OCI-LY1 (cell line): ENCODE results near the gene BDNF.

ENCODE experiments used
- H2AFZ ChIP-seq: fragments of 200-600 bp; sonication (generic), shearing (Covaris generic); 2 replicates; pipeline ENCODE4 v1.6.0; 2014; ENCODE audit warnings: antibody characterized with exemption, mild to moderate bottlenecking, low read length
- H3F3A ChIP-seq: fragments of 200-600 bp; sonication (generic), shearing (Covaris generic); 2 replicates; pipeline ENCODE4 v1.6.0; 2014; ENCODE audit warnings: mild to moderate bottlenecking, antibody characterized with exemption, low read length, moderate library complexity; ENCODE audit not compliant: insufficient read depth
- H3K27ac ChIP-seq: fragments of 200-600 bp; sonication (generic); 2 replicates; pipeline ENCODE4 v1.5.1; 2014; ENCODE audit warnings: low read length, mixed run types, mild to moderate bottlenecking, low read depth; ENCODE audit not compliant: poor library complexity, severe bottlenecking
- H3K27me3 ChIP-seq: fragments of 200-600 bp; sonication (generic); 2 replicates; pipeline ENCODE4 v1.6.0; 2014; ENCODE audit warnings: antibody characterized with exemption, mild to moderate bottlenecking, low read length, moderate library complexity; ENCODE audit not compliant: insufficient read depth
- H3K36me3 ChIP-seq: fragments of 200-600 bp; sonication (generic); 2 replicates; pipeline ENCODE4 v1.6.1; 2014; ENCODE audit warnings: mild to moderate bottlenecking, antibody characterized with exemption, low read length, moderate library complexity, mixed read lengths; ENCODE audit not compliant: insufficient read depth
- H3K4me1 ChIP-seq: fragments of 200-600 bp; sonication (generic); 2 replicates; pipeline ENCODE4 v1.5.1; 2014; ENCODE audit warnings: mild to moderate bottlenecking, low read length, moderate library complexity; ENCODE audit not compliant: insufficient read depth, severe bottlenecking
- H3K4me2 ChIP-seq: fragments of 200-600 bp; sonication (generic), shearing (Covaris generic); 2 replicates; pipeline ENCODE4 v1.6.1; 2014; ENCODE audit warnings: low read length
- H3K4me3 ChIP-seq: fragments of 200-600 bp; sonication (generic); 2 replicates; pipeline ENCODE4 v1.5.1; 2014; ENCODE audit warnings: low read length, low read depth, mild to moderate bottlenecking, mixed read lengths; ENCODE audit not compliant: poor library complexity, severe bottlenecking
- H3K79me2 ChIP-seq: fragments of 200-600 bp; shearing (Covaris generic); 2 replicates; pipeline ENCODE4 v1.6.1; 2016; ENCODE audit warnings: mixed run types, low read length, mixed read lengths; ENCODE audit not compliant: insufficient read depth
- H3K9ac ChIP-seq: fragments of 200-600 bp; sonication (generic), shearing (Covaris generic); 2 replicates; pipeline ENCODE4 v1.6.1; 2014; ENCODE audit warnings: mild to moderate bottlenecking, low read length, mixed read lengths
- H3K9me2 ChIP-seq: fragments of 200-600 bp; sonication (generic), shearing (Covaris generic); 2 replicates; pipeline ENCODE4 v1.6.1; 2014; ENCODE audit warnings: low read depth, mild to moderate bottlenecking, low read length, mixed read lengths
- H3K9me3 ChIP-seq: fragments of 200-600 bp; shearing (Covaris generic); 2 replicates; pipeline ENCODE4 v1.6.1; 2014; ENCODE audit warnings: low read length, mixed read lengths
- H4K20me1 ChIP-seq: fragments of 200-600 bp; sonication (generic), shearing (Covaris generic); 2 replicates; pipeline ENCODE4 v1.6.0; 2016; ENCODE audit warnings: mild to moderate bottlenecking, low read length; ENCODE audit not compliant: insufficient read depth
- CTCF ChIP-seq: fragments of 200-600 bp; sonication (generic), shearing (Covaris generic); IDR thresholded peaks from 2 replicates; pipeline ENCODE4 v1.5.1; 2017; ENCODE audit warnings: mild to moderate bottlenecking, antibody characterized with exemption, low read length, moderate library complexity, mixed read lengths
- EZH2 ChIP-seq: fragments of 200-600 bp; sonication (generic), shearing (Covaris generic); IDR thresholded peaks from 2 replicates; pipeline ENCODE4 v1.8.0; 2017; ENCODE audit warnings: borderline replicate concordance, mixed run types, mild to moderate bottlenecking, antibody characterized with exemption, low read length, moderate library complexity, mixed read lengths

BDNF gene

GRCh38 chr11:27625347-27625912 is 74.8 kb downstream of the BDNF start:
- Histone ChIP-seq H3K4me2 (no peak overlapping the region), H3K4me1 (no peaks in the 10 kb centered on the region), H2AFZ (no peak overlapping the region)

GRCh38 chr11:27623945-27624523 is 76.2 kb downstream of the BDNF start:
- Histone ChIP-seq H3K9ac (no peak overlapping the region), H3K4me3 (no peak overlapping the region), H3K27me3 (no peaks in the 10 kb centered on the region), H3K27ac (no peak overlapping the region), H3K79me2 (no peaks in the 10 kb centered on the region), H4K20me1 (no peaks in the 10 kb centered on the region), H3K4me1 (no peaks in the 10 kb centered on the region), H3K9me3 (no peaks in the 10 kb centered on the region), H3K4me2 (no peak overlapping the region), H3K9me2 (no peaks in the 10 kb centered on the region), H3K36me3 (no peaks in the 10 kb centered on the region), H2AFZ (no peak overlapping the region), H3F3A (no peaks in the 10 kb centered on the region)
- no peak for TF ChIP-seq CTCF
- no peak for TF ChIP-seq EZH2

More at GRCh38 chr11:27625347-27625912, 74.8 kb downstream of the BDNF start:
- Histone ChIP-seq H3K27me3 (no peaks in the 10 kb centered on the region), H3K9me2 (no peaks in the 10 kb centered on the region), H4K20me1 (no peaks in the 10 kb centered on the region), H3F3A (no peaks in the 10 kb centered on the region), H3K79me2 (no peaks in the 10 kb centered on the region), H3K36me3 (no peaks in the 10 kb centered on the region), H3K4me3 (no peak overlapping the region), H3K27ac (no peak overlapping the region), H3K9me3 (no peaks in the 10 kb centered on the region), H3K9ac (no peak overlapping the region)
- TF ChIP-seq CTCF (no peak), EZH2 (no peak)

- H3K27ac ChIP-seq, result no peak overlapping the region
Measured at GRCh38 chr11:27622541-27623300, 77.5 kb downstream of the BDNF start.

More at GRCh38 chr11:27622541-27623300, 77.5 kb downstream of the BDNF start:
- H3K36me3 ChIP-seq, result no peaks in the 10 kb centered on the region
- H3K9me3 ChIP-seq, result no peaks in the 10 kb centered on the region
- no peaks in the 10 kb centered on the region for H3K4me1 ChIP-seq
- H2AFZ ChIP-seq, result no peak overlapping the region
- H4K20me1 ChIP-seq, result no peaks in the 10 kb centered on the region
- H3K9me2 ChIP-seq, result no peaks in the 10 kb centered on the region
- H3K9ac ChIP-seq, result no peak overlapping the region
- H3F3A ChIP-seq, result no peaks in the 10 kb centered on the region
- H3K4me3 ChIP-seq, result no peak overlapping the region
- H3K4me2 ChIP-seq, result no peak overlapping the region
- no peaks in the 10 kb centered on the region for H3K79me2 ChIP-seq
- TF ChIP-seq CTCF (no peak), EZH2 (no peak)
- H3K27me3 ChIP-seq, result no peaks in the 10 kb centered on the region
